ENCODE data around the gene PLEKHA5. TPM values are rescaled to one million over a fixed set of nuclear protein-coding genes. Genes with fewer than 3 reads are reported as not detected.

PLEKHA5 gene
- total and polyA plus RNA-seq, 2 of the 4 experiments (the other 2 are of a cell fraction) = 5.3 to 12.2 TPM

GRCh38 chr12:19397534-19397933, 268.0 kb downstream of the PLEKHA5 start:
- Histone ChIP-seq H3K9me3 (ENCODE audit: control insufficient read depth, insufficient read depth, low read length) (no peaks in the 10 kb centered on the region), H2BK20ac (ENCODE audit: low read depth, low read length) (no peak overlapping the region), H2BK15ac (ENCODE audit: low read depth, low read length) (no peak overlapping the region), H3K27me3 (ENCODE audit: control insufficient read depth, insufficient read depth, low read length) (no peaks in the 10 kb centered on the region), H3K79me1 (ENCODE audit: low read depth in 1 of 2, low read length in 2 of 2) (no peaks in the 10 kb centered on the region), H2AK5ac (ENCODE audit: low read depth, low read length) (no peak overlapping the region), H4K5ac (ENCODE audit: low read depth, low read length) (no peak overlapping the region), H3K4me2 (ENCODE audit: low read depth, low read length) (no peak overlapping the region), H3K9ac (ENCODE audit: low read depth, low read length) (no peak overlapping the region), H3K23ac (ENCODE audit: low read depth, low read length) (no peak overlapping the region), H3K56ac (ENCODE audit: extremely low read depth, insufficient read depth, low read length) (no peak overlapping the region), H4K8ac (ENCODE audit: low read depth in 2 of 2, low read length in 2 of 2) (no peak overlapping the region), H3K4ac (ENCODE audit: low read depth, low read length) (no peak overlapping the region), H2BK5ac (ENCODE audit: low read depth, low read length, poor library complexity, severe bottlenecking) (no peak overlapping the region), H2AK9ac (replicated peaks; ENCODE audit: low read depth, low read length, poor library complexity) (no peak overlapping the region), H2BK120ac (ENCODE audit: low read depth, low read length) (no peak overlapping the region), H3K36me3 (ENCODE audit: control insufficient read depth, insufficient read depth, low read length) (no peaks in the 10 kb centered on the region), H3K14ac (replicated peaks; ENCODE audit: low read depth, low read length) (no peak overlapping the region), H4K91ac (ENCODE audit: insufficient read depth, low read depth, low read length) (no peak overlapping the region), H3K4me1 (ENCODE audit: control insufficient read depth, insufficient read depth, low read length) (0 out of 2 replicates have a peak, but pooled peaks cover 1% of the 10 kb centered on the region), H2AFZ (replicated peaks; ENCODE audit: low read length, poor library complexity) (no peak overlapping the region), H3K18ac (ENCODE audit: low read depth, low read length) (no peak overlapping the region), H4K20me1 (ENCODE audit: insufficient read depth, low read length) (no peaks in the 10 kb centered on the region), H3K27ac (ENCODE audit: insufficient read depth, low read length) (no peak overlapping the region), H3K9me1 (ENCODE audit: insufficient read depth, low read length) (no peaks in the 10 kb centered on the region), H3K4me3 (ENCODE audit: insufficient read depth, low read depth, low read length) (no peak overlapping the region)
- peak; percentile 78 for ATAC-seq (ENCODE audit: low read depth)
- ChIA-PET POLR2A (ENCODE audit: unreplicated experiment) (no interaction called here), CTCF (interaction anchor here (0.6 kb wide), 1 partner anchor 594 kb away, joined by 3 read pairs; no protein-coding TSS in a partner anchor)
- no peak for TF ChIP-seq FOS (IDR thresholded peaks at IDR 0.05; ENCODE audit: low read depth, low read length)
- no peak for TF ChIP-seq MXI1 (IDR thresholded peaks at IDR 0.05; ENCODE audit: borderline replicate concordance, low read depth, low read length)
- TF ChIP-seq USF2 (IDR thresholded peaks at IDR 0.05; ENCODE audit: low read depth, low read length) = no peak
- TF ChIP-seq, protein P1, sequence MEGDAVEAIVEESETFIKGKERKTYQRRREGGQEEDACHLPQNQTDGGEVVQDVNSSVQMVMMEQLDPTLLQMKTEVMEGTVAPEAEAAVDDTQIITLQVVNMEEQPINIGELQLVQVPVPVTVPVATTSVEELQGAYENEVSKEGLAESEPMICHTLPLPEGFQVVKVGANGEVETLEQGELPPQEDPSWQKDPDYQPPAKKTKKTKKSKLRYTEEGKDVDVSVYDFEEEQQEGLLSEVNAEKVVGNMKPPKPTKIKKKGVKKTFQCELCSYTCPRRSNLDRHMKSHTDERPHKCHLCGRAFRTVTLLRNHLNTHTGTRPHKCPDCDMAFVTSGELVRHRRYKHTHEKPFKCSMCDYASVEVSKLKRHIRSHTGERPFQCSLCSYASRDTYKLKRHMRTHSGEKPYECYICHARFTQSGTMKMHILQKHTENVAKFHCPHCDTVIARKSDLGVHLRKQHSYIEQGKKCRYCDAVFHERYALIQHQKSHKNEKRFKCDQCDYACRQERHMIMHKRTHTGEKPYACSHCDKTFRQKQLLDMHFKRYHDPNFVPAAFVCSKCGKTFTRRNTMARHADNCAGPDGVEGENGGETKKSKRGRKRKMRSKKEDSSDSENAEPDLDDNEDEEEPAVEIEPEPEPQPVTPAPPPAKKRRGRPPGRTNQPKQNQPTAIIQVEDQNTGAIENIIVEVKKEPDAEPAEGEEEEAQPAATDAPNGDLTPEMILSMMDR (conservative IDR thresholded peaks at IDR 0.05; ENCODE audit: low read depth, low read length) = no peak
- intact Hi-C loops (cut with micrococcal nuclease) = no loop called here
- peak; percentile 60 for DNase-seq
- WGBS, 2 experiments (ENCODE audit: extremely low coverage in 2 of 2, insufficient read length in 1 of 2) = no CpG with 5 or more reads among the region's 4 CpGs
- no TSS peak for BruUV-seq (replicated peaks)
- dilution Hi-C loops (cut with HindIII; ENCODE audit: low sequenced_read_pairs, unreplicated experiment) = no loop called here
- in situ Hi-C loops (cut with MboI; ENCODE audit: low sequenced_read_pairs) = no loop called here

All from IMR-90 (cell line).